Stimulated activated CD8-positive, alpha-beta memory T cell treated with anti-CD3 and anti-CD28 coated beads, Interleukin-12 subunit alpha, Interleukin-12 subunit beta, amount 100 ng/mL, for 24 hours (primary cell): Measurements from ENCODE around the gene SNCB.

Experiments
- DNase-seq: peaks from one replicate; pipeline ENCODE4 v3.0.0-alpha.2; 2020; ENCODE audit errors: extremely low read depth

SNCB gene

DNA sequence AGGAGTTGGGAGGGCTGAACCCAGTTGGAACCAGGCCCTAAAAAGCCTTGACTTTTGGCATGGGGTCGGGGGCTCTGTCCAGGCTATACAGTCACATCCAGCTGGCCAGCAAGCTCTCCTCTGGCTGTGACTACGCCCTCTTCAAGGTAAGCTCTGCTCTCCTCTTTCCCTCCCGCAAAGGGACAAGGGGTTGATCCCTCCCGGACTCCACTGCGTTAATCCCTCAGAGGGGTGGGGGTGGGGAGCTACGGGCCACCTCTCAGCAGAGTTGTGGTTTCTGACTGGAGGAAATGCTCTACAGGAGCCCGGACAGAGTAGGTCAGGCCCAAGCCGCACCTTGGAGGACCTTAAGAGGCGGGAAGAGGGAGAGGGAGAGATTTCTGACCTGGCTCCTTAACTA lies 14.0 kb upstream of the SNCB start:
- no peak for DNase-seq

DNA sequence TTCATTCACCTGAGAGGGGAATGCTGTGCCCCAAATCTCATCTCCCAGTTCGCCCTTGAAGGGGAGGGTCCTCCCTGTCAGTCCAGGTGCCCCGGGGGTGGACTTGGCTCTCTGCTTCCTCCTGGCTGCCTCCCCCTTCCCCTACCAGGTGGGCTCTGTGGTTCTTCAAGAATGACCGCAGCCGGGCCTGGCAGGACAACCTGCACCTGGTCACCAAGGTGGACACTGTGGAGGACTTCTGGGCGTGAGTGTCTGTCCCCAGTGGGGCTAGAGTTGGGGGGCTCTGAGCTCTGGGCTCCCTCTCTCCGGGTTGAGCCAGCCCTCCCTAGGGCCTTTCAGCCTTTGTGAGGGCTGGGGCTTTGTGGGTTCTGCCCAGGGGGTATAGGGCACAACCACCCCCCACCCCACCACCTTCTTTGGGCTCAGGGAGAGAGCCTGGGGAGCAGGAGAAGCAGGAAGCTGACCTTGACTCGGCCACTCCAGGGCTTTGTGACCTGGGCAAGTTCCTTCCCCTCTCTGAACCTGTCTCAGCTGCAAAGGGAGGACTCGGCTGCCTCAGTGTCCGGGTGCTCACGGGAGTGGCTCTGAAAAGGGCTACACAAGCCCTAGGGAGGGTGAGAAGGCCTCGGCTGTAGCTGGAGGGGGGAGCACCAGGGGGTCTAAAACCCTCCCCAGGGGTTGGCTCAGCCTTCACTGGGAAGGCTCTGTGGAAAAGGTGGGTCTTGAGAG lies 13.3 kb upstream of the SNCB start:
- DNase-seq: no peak

GRCh38 chr5:176642675-176643490 lies 12.5 kb upstream of the SNCB start:
- no peak for DNase-seq

DNA sequence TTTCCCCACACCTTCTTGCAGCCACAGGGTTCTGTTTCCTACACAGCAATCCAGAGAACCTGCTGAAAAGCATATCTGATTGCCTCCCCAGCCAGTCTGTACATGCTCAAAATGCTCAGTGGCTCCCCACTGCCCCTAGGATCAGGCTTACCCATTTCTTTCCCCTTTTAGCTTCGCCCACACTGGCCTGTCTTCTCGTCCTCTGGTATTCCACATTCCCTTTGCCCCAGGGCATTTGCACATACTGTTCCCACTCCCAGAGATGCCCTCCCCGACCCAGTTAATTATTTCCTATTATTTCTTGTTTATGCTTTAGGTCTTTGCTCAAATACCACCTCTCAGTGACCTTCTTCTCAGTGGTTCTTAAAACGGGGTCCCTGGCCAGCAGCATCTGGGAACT lies 10.3 kb upstream of the SNCB start:
- DNase-seq: no peak

- no peak for DNase-seq
Observed at GRCh38 chr5:176639981-176640380, 9.6 kb upstream of the SNCB start.

DNA sequence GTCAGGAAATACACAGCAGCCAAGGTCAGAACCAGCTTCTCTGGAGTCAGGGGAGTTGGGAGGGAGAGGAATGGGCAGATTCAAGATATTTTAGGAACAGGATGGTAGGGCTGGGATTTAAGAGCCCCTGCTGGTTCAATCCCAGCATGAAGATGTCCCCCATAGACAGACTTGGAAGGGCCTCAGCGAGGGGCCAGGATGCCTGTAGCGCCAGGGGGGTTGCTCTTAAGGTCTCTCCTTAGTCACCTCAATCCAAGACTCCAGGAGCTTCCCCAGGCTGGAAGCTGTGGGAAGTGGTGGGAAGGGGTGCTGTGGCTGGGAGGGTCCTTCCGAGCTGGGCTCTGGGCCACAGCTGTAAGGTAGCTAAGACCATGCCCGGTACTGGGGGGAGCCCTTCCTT lies 8.9 kb upstream of the SNCB start:
- DNase-seq: no peak

GRCh38 chr5:176638437-176638836 lies 8.1 kb upstream of the SNCB start:
- DNase-seq: no peak

- no peak for DNase-seq
Observed at GRCh38 chr5:176637556-176637955, 7.2 kb upstream of the SNCB start.

DNA sequence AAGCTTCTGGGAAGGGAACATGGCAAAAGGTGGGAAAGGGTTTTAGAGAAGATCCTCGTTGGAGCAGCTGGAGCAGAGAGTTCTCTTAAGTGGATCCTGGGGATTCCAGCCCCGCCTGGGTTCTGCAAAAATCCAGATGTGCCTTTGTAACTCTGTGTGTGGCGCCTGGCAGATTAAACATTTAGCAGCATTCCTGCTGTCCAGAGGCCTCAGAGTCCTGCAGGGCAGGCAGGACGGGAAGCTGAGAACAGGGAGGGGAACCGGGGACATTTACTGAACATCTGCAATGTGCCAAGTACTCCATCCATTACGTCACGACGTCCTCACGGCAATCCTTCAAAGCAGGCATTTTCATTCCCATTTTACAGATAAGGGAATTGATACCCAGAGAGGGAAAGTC lies 6.1 kb upstream of the SNCB start:
- DNase-seq: no peak

GRCh38 chr5:176633598-176633997 lies 3.3 kb upstream of the SNCB start:
- DNase-seq: no peak

DNA sequence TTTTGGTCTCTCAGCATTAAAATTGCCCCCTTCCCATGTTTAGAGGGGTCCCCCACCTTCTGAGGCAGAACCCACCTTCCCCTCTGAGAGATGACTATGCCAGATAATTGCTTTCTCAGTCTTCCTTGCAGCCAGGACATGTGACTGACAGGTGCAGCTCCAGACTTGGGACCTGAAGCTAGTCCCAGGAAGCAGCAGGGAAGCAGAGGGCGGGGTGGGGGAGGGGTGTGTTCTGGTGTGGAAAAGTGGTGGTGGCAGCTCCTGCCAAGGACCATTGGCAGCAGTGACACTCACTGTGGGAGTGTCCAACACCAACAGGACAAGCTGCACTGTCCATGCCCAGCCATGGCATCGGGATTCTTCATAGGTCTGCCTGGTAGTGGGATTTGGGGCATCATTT lies 2.4 kb upstream of the SNCB start:
- DNase-seq: no peak

DNA sequence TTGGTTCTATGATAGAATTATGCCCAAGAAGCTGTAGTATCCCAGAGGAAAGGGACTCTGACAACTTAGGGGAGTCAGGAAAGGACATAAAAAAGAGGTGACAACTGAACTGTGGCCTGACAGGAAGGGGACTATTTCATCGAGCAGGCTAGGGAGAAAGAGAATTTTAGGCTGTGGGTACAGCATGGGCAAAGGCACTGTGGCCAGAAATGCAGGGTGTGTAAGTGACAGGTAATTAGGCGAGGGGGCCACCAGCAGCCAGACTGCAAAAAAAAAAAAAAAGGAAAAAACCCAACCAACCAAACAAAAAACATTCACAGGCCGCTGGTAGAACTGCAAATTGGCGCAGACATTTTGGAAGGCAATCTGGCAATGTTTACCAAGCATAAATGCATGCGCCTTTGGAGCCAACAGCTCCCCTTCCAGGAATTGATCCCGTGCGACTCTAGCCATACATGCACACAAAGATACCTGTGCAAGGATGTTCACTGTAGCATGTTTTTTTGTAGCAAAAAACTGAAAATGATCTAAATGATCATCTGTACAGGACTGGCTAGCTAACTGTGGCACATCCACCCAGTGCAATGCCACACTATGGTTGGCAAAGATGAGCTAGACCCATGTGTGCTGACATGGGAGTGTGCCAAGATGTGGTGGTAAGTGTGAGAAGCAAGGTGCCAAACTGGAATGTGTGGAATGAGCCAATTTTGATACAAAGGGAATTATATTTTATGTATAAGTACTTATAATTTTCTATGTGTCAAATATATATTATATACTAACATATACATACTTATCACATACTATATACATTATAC lies 1.3 kb upstream of the SNCB start:
- DNase-seq: no peak

DNA sequence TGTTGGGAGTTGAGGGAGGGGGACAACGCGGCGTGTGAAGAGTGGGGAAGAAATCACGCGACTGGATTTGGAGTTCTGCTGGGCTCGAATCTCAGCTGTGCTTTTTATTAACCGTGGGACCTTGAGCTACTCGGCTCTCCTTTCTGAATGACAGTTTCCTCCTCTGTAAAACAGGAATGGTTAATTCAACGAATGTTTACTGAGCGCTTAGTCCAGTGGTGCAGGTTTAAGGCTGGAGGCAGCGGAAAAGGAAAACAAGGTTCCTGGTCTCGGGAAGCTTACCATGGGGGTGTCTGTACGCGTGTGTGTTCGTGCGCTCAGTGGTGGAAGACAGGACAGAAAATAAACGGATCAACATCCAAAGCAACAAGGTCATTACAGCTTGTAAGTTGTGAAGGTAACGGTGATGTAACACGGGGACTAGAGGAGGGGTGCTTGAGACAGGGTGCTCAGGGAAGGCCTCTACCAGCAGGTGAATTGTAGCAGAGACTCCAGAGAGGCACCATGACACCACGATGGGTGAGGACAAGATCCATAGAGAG lies 418 bp upstream of the SNCB start:
- DNase-seq: no peak

DNA sequence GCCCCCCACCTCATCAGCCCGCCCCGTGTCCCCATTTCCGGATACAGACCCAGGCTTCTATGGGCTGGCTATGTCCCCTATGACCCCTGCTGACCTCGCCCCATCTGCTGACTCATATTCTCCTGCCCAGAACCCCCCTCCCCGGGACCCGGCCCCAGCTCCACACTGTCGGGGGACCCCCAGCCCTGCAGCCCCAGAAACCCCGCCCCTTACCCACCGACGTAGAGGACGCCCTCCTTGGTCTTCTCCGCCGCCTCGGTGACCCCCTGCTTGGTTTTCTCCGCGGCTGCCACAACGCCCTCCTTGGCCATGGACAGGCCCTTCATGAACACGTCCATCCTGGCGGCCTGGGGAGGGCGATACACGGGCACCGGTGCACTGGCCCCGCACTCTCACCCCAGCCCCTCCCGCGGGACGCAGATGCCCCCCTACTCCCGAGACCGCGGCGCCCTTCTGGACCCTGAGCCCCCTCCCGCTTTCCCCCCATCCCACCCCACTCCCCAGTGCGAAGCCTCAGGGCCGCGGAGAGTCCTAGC lies 949 bp downstream of the SNCB start:
- DNase-seq: no peak

DNA sequence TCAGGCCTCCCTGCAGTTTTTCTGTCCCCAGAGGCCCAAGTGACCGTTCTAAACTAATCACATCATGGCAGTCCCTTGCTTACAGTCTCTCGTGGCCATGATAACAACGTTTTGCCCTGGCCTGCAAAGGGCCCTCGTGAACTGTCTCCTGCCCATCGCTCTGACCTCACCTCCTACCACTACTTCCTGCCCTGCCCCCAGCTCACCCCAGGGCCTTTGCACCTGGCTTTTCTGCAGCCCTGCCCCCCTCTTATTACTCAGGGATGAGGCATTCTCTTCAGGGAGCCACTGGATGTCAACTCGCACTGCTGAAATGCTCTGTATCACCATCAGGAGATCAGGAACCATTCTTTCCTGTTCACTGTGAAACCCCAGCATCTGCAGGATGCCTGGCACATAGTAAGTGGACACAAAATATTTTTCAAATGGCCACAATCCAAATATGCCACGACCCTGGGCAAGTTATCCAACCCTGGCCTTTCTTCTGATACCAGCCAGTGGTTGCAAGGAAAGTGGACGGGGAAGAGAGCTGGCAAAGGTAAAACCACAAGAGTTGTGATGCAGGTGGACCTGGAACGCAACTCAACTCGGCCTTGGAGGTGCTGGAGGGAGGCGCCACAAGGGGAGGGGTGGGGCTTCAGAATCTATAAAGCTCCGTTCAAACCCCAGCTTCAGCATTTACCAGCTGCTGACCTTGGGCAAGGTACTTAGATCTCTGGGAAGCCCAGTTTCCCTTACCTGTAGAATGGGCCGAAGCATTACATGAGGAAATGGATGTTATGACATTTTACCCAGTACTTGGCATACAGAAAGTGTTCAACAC lies 1.7 kb downstream of the SNCB start:
- no peak for DNase-seq

DNA sequence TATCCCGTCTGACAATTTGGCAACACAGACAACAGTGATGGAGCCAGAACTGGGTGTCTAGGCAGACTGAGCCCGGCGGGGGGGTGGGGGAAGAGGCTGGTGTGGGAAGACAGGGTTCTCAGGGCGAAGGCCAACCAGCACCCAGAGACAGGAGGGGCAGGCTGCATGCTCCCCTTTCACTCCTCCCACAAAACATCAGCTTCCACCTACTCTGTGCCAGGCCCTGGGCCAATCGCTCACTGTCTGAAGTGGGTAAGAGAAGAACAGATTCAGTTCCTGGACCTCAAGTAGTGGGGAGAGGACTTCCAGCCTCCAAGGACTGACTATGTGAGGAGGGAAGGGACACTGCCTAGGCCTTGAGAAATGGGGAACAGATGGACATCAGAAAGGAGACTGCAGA lies 2.8 kb downstream of the SNCB start:
- DNase-seq: no peak

DNA sequence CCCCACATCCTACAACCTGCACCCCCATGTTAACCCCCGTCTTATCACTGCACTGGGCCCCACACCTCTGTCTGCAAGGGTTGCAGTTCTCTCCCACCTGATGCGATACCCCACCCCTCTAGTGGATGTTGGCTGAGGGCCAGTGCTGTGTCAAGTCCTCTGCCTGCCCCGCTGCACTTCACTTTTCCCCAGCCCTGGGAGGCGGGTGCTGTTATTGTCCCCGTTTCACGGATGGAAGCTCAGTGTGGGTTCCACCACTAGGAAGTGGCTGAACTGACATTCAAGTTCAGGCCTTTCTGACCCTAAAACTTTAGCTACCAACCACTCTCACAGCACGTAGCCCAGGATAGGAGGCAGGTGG lies 3.5 kb downstream of the SNCB start:
- no peak for DNase-seq

- no peak for DNase-seq
Observed at GRCh38 chr5:176625966-176626875, 4.1 kb downstream of the SNCB start.

DNA sequence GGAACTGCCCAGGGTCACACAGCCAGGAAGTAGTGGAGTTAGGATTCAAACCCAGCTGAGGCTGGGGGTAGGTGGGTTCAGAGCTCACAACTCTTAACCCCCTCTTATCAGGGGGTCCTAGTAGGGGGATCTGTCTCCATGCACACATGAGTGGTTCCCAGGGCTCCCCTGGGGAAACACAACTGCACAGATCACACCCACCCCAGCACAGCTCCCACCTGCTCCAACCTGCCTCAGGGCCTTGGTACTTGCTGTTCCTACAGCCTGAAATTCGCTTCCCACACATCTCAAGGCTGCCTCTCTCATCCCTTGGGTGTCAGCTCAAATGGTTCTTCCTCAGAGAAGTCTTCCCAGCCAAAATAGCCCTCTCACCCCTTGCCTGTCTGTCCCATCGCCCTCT lies 4.8 kb downstream of the SNCB start:
- DNase-seq: no peak

- no peak for DNase-seq
Observed at GRCh38 chr5:176624938-176625337, 5.4 kb downstream of the SNCB start.
